Measurements from ENCODE around the gene OSBPL1A.

DNA sequence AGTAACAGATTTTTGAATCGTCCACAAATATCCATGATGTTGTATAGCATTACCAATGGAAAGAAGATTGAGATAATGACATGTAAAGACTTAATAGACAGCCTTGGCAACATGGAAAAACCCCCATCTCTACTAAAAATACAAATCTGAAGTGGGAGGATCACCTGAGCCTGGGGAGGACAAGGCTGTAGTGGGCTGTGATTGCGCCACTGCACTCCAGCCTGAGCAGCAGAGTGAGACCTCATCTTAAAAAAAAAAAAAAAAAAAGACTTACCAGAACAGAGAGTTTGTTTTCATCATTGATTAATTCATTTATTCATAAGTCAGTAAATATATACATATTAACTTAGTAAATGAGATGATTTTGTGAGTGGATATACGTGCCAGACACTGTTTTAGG lies 7.0 kb upstream of the OSBPL1A start:
- TF ChIP-seq, protein P1, sequence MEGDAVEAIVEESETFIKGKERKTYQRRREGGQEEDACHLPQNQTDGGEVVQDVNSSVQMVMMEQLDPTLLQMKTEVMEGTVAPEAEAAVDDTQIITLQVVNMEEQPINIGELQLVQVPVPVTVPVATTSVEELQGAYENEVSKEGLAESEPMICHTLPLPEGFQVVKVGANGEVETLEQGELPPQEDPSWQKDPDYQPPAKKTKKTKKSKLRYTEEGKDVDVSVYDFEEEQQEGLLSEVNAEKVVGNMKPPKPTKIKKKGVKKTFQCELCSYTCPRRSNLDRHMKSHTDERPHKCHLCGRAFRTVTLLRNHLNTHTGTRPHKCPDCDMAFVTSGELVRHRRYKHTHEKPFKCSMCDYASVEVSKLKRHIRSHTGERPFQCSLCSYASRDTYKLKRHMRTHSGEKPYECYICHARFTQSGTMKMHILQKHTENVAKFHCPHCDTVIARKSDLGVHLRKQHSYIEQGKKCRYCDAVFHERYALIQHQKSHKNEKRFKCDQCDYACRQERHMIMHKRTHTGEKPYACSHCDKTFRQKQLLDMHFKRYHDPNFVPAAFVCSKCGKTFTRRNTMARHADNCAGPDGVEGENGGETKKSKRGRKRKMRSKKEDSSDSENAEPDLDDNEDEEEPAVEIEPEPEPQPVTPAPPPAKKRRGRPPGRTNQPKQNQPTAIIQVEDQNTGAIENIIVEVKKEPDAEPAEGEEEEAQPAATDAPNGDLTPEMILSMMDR (IDR thresholded peaks at IDR 0.05), result no peak
- no peak for TF ChIP-seq POLR2A (IDR thresholded peaks at IDR 0.05)
